Gastrocnemius medialis (tissue), 4 donors: ENCODE data around the gene PVR.

Source experiments
- CTCF ChIP-seq, 5 experiments: fragments of 450-650 bp in 3 of 5; fragments of 200-600 bp in 2 of 5; sonication (generic) in 2 of 5; IDR thresholded peaks in 4 of 5; conservative IDR thresholded peaks in 1 of 5; 1 replicate in 4 of 5; 2 replicates in 1 of 5; pipeline ENCODE4 v1.5.1; 2016 to 2019; ENCODE audit warnings: antibody characterized with exemption in 5 of 5, mild to moderate bottlenecking in 3 of 5, moderate library complexity in 3 of 5
- POLR2A ChIP-seq, 2 donors: fragments of 450-650 bp; IDR thresholded peaks; one replicate each; pipeline ENCODE4 v1.6.1; 2017; ENCODE audit warnings: antibody characterized with exemption in 2 of 2, mild to moderate bottlenecking in 2 of 2, moderate library complexity in 2 of 2

- TF ChIP-seq CTCF (IDR thresholded peaks at IDR 0.05 in 4 of 5, conservative IDR thresholded peaks at IDR 0.05 in 1 of 5) (no peak), POLR2A (IDR thresholded peaks at IDR 0.05) (no peak)
Observed at GRCh38 chr19:44598880-44599279, 44.8 kb upstream of the PVR start.
